GM23338 (cell line): Measurements from ENCODE around the gene OXCT2. TPM values are rescaled to one million over a fixed set of nuclear protein-coding genes. Genes with fewer than 3 reads are reported as not detected.

Source experiments
- CREB1 ChIP-seq: fragments of 250-450 bp; sonication (Bioruptor Pico); IDR thresholded peaks from 2 replicates; pipeline ENCODE4 v1.5.0; 2020; ENCODE audit warnings: low read depth, mild to moderate bottlenecking, moderate library complexity
- EZH2 ChIP-seq: fragments of 200-600 bp; sonication (generic); IDR thresholded peaks from one replicate; pipeline ENCODE4 v1.8.0; 2017; ENCODE audit warnings: antibody characterized with exemption, mild to moderate bottlenecking, low read depth; ENCODE audit not compliant: unreplicated experiment
- EZH2phosphoT487 ChIP-seq: fragments of 200-600 bp; sonication (generic); IDR thresholded peaks from one replicate; pipeline ENCODE4 v1.8.1; 2018; ENCODE audit warnings: antibody characterized with exemption; ENCODE audit not compliant: unreplicated experiment
- JUNB ChIP-seq: IDR thresholded peaks from one replicate; pipeline ENCODE4 v1.6.1; 2016; ENCODE audit warnings: antibody characterized with exemption; ENCODE audit not compliant: unreplicated experiment
- POLR2AphosphoS5 ChIP-seq: IDR thresholded peaks from 2 replicates; pipeline ENCODE4 v1.6.1; 2016; ENCODE audit warnings: antibody characterized with exemption, low read depth
- STAT1 ChIP-seq: IDR thresholded peaks from one replicate; pipeline ENCODE4 v1.6.1; 2016; ENCODE audit warnings: antibody characterized with exemption; ENCODE audit not compliant: unreplicated experiment
- ZNF114 ChIP-seq: fragments of 250-450 bp; sonication (Bioruptor Pico); IDR thresholded peaks from 2 replicates; pipeline ENCODE4 v1.5.0; 2020; ENCODE audit warnings: mild to moderate bottlenecking, moderate library complexity
- ZNF331 ChIP-seq: fragments of 250-450 bp; sonication (Bioruptor Pico); IDR thresholded peaks from 2 replicates; pipeline ENCODE4 v1.5.0; 2020; ENCODE audit warnings: low read depth, mild to moderate bottlenecking, moderate library complexity
- polyA plus RNA-seq: library from polyadenylated mRNA; unstranded; fragments of >200 nt; fragmentation: Nextera tagmentation; extraction: Ambion mirVana; gene quantifications from 2 replicates; pipeline ENCODE4 v1.2.1, GENCODE V29; 2016
- total RNA-seq: library from RNA; depleted of rRNA; stranded (reverse); fragments of >200 nt; shearing (Covaris generic); gene quantifications from 2 replicates; pipeline ENCODE4 v1.2.3, GENCODE V29; 2014
- TF ChIP-seq, protein P1 (sequence below): fragments of 250-450 bp; sonication (Bioruptor Pico); IDR thresholded peaks from 2 replicates; pipeline ENCODE4 v1.5.0; 2020; ENCODE audit warnings: mild to moderate bottlenecking, moderate library complexity
- TF ChIP-seq, protein P2 (sequence below): IDR thresholded peaks from 2 replicates; pipeline ENCODE4 v1.6.1; 2016; ENCODE audit warnings: antibody characterized with exemption
- TF ChIP-seq, protein P3 (sequence below): IDR thresholded peaks from one replicate; pipeline ENCODE4 v1.6.1; 2018; ENCODE audit warnings: antibody characterized with exemption; ENCODE audit not compliant: unreplicated experiment

The OXCT2 gene
- total and polyA plus RNA-seq, 2 experiments from 2014 or later: 1.4 to 2.8 TPM

DNA sequence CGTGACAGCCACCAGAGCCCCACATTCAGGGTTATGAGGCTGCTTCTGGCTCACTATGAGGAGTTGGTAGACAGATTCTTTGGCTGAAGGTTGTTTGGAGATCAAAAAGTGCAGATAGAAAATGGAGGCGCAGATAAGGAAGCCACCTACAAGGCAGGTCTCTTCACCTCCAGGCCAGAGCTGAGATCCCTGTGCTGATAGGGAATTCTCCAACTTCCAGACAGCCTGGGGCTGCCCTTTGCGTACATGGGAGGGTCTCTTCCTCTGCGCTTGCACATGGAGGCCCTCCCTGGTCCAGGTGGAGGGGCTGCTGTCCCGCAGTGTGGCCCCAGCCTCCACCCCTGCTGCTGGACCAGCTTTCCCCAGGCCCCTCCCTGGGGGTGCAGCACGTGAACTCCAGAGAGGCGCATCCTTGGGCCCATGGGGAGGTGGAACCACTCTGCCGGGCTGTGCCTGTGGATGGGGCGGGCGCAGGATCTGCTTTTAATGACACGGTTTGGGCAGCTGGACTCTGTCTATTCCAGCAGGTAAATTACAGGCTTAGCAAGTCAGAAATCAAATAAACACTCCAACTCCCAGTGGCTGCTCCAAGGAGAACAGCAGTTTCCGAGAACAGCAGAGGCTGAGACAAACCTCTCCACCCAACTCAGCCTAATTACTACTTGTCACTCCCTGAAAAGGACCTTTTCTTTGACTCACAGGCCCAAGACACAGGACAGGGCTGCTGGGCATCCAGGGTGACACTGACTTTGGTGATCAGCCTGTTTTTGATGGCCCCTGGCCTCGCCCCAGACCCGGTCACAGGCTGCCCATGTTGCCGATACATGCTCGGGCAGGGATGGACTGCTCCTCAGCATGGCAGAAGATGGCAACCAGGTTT lies 12.4 kb downstream of the OXCT2 start (continued):
- TF ChIP-seq, protein P1, sequence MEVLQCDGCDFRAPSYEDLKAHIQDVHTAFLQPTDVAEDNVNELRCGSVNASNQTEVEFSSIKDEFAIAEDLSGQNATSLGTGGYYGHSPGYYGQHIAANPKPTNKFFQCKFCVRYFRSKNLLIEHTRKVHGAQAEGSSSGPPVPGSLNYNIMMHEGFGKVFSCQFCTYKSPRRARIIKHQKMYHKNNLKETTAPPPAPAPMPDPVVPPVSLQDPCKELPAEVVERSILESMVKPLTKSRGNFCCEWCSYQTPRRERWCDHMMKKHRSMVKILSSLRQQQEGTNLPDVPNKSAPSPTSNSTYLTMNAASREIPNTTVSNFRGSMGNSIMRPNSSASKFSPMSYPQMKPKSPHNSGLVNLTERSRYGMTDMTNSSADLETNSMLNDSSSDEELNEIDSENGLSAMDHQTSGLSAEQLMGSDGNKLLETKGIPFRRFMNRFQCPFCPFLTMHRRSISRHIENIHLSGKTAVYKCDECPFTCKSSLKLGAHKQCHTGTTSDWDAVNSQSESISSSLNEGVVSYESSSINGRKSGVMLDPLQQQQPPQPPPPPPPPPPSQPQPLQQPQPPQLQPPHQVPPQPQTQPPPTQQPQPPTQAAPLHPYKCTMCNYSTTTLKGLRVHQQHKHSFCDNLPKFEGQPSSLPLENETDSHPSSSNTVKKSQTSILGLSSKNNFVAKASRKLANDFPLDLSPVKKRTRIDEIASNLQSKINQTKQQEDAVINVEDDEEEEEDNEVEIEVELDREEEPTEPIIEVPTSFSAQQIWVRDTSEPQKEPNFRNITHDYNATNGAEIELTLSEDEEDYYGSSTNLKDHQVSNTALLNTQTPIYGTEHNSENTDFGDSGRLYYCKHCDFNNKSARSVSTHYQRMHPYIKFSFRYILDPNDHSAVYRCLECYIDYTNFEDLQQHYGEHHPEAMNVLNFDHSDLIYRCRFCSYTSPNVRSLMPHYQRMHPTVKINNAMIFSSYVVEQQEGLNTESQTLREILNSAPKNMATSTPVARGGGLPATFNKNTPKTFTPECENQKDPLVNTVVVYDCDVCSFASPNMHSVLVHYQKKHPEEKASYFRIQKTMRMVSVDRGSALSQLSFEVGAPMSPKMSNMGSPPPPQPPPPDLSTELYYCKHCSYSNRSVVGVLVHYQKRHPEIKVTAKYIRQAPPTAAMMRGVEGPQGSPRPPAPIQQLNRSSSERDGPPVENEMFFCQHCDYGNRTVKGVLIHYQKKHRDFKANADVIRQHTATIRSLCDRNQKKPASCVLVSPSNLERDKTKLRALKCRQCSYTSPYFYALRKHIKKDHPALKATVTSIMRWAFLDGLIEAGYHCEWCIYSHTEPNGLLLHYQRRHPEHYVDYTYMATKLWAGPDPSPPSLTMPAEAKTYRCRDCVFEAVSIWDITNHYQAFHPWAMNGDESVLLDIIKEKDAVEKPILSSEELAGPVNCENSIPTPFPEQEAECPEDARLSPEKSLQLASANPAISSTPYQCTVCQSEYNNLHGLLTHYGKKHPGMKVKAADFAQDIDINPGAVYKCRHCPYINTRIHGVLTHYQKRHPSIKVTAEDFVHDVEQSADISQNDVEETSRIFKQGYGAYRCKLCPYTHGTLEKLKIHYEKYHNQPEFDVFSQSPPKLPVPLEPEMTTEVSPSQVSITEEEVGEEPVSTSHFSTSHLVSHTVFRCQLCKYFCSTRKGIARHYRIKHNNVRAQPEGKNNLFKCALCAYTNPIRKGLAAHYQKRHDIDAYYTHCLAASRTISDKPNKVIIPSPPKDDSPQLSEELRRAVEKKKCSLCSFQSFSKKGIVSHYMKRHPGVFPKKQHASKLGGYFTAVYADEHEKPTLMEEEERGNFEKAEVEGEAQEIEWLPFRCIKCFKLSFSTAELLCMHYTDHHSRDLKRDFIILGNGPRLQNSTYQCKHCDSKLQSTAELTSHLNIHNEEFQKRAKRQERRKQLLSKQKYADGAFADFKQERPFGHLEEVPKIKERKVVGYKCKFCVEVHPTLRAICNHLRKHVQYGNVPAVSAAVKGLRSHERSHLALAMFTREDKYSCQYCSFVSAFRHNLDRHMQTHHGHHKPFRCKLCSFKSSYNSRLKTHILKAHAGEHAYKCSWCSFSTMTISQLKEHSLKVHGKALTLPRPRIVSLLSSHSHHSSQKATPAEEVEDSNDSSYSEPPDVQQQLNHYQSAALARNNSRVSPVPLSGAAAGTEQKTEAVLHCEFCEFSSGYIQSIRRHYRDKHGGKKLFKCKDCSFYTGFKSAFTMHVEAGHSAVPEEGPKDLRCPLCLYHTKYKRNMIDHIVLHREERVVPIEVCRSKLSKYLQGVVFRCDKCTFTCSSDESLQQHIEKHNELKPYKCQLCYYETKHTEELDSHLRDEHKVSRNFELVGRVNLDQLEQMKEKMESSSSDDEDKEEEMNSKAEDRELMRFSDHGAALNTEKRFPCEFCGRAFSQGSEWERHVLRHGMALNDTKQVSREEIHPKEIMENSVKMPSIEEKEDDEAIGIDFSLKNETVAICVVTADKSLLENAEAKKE (CRISPR knock-in tag): no peak
- TF ChIP-seq ZNF331 (CRISPR knock-in tag) (no peak), EZH2 (no peak), STAT1 (no peak), EZH2phosphoT487 (no peak), POLR2AphosphoS5 (no peak), CREB1 (CRISPR knock-in tag) (no peak), ZNF114 (no peak), JUNB (no peak)
- TF ChIP-seq, protein P2, sequence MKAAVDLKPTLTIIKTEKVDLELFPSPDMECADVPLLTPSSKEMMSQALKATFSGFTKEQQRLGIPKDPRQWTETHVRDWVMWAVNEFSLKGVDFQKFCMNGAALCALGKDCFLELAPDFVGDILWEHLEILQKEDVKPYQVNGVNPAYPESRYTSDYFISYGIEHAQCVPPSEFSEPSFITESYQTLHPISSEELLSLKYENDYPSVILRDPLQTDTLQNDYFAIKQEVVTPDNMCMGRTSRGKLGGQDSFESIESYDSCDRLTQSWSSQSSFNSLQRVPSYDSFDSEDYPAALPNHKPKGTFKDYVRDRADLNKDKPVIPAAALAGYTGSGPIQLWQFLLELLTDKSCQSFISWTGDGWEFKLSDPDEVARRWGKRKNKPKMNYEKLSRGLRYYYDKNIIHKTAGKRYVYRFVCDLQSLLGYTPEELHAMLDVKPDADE: no peak
- TF ChIP-seq, protein P3, sequence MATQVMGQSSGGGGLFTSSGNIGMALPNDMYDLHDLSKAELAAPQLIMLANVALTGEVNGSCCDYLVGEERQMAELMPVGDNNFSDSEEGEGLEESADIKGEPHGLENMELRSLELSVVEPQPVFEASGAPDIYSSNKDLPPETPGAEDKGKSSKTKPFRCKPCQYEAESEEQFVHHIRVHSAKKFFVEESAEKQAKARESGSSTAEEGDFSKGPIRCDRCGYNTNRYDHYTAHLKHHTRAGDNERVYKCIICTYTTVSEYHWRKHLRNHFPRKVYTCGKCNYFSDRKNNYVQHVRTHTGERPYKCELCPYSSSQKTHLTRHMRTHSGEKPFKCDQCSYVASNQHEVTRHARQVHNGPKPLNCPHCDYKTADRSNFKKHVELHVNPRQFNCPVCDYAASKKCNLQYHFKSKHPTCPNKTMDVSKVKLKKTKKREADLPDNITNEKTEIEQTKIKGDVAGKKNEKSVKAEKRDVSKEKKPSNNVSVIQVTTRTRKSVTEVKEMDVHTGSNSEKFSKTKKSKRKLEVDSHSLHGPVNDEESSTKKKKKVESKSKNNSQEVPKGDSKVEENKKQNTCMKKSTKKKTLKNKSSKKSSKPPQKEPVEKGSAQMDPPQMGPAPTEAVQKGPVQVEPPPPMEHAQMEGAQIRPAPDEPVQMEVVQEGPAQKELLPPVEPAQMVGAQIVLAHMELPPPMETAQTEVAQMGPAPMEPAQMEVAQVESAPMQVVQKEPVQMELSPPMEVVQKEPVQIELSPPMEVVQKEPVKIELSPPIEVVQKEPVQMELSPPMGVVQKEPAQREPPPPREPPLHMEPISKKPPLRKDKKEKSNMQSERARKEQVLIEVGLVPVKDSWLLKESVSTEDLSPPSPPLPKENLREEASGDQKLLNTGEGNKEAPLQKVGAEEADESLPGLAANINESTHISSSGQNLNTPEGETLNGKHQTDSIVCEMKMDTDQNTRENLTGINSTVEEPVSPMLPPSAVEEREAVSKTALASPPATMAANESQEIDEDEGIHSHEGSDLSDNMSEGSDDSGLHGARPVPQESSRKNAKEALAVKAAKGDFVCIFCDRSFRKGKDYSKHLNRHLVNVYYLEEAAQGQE: no peak
